Panc1 (cell line): Measurements from ENCODE around the gene FLII. TPM values are rescaled to one million over a fixed set of nuclear protein-coding genes. Genes with fewer than 3 reads are reported as not detected.

ENCODE experiments used
- ATAC-seq: fragments of 200-7000 bp; cut with Tn5 transposase; 2 replicates; pipeline ENCODE4 v1.9.1; 2020; ENCODE audit warnings: mild to moderate bottlenecking, moderate library complexity
- BruUV-seq: library from RNA; stranded (reverse); fragments of 400-500 nt; replicated peaks from 2 replicates; lab custom pipeline; 2021; lab: Mats Ljungman, UMichigan
- CTCF ChIA-PET: fragments of 300-600 bp; sonication (Branson Sonifier 250); formaldehyde crosslinking; loops from one replicate; lab custom pipeline; 2022; ENCODE audit warnings: antibody characterized with exemption; lab: Charles Lee
- POLR2A ChIA-PET: fragments of 300-600 bp; sonication (Branson Sonifier 250); formaldehyde crosslinking; loops from one replicate; lab custom pipeline; 2022; ENCODE audit warnings: antibody characterized with exemption; lab: Charles Lee
- DNase-seq: peaks from one replicate; pipeline ENCODE4 v3.0.0-alpha.2; 2010; ENCODE audit warnings: low read depth, low spot score
- H3K27ac ChIP-seq: 2 replicates; pipeline ENCODE4 v1.5.1; 2011; ENCODE audit warnings: mild to moderate bottlenecking, low read length, inconsistent platforms
- H3K27me3 ChIP-seq: fragments of 200-500 bp; sonication (Bioruptor generic); 2 replicates; pipeline ENCODE4 v1.6.0; 2014; ENCODE audit warnings: low read length, inconsistent platforms; ENCODE audit not compliant: control insufficient read depth, insufficient read depth
- H3K36me3 ChIP-seq: fragments of 200-500 bp; sonication (Bioruptor generic); 2 replicates; pipeline ENCODE4 v1.5.1; 2014; ENCODE audit warnings: inconsistent platforms, mild to moderate bottlenecking, low read length, moderate library complexity; ENCODE audit not compliant: control insufficient read depth, insufficient read depth
- H3K4me1 ChIP-seq: 2 replicates; pipeline ENCODE4 v1.5.1; 2011; ENCODE audit warnings: inconsistent platforms, mild to moderate bottlenecking, low read length, moderate library complexity; ENCODE audit not compliant: control insufficient read depth, insufficient read depth
- H3K4me3 ChIP-seq, 2 experiments: 2 replicates each; pipeline ENCODE4 v1.5.1; 2011 to 2012; ENCODE audit warnings: low read depth in 2 of 2, low read length in 2 of 2, mild to moderate bottlenecking in 2 of 2, inconsistent platforms in 1 of 2, moderate library complexity in 1 of 2
- H3K9me3 ChIP-seq: fragments of 200-500 bp; sonication (Bioruptor generic); 2 replicates; pipeline ENCODE4 v1.5.1; 2014; ENCODE audit warnings: low read depth, mild to moderate bottlenecking, inconsistent platforms, low read length, moderate library complexity; ENCODE audit not compliant: control insufficient read depth, insufficient read depth
- POLR2AphosphoS5 ChIP-seq: IDR thresholded peaks from 2 replicates; pipeline ENCODE4 v1.6.1; 2012; ENCODE audit warnings: mild to moderate bottlenecking, low read depth, low read length, moderate library complexity
- REST ChIP-seq, 2 experiments: IDR thresholded peaks; 2 replicates each; pipeline ENCODE4 v1.6.1; 2011 to 2012; ENCODE audit warnings: low read depth in 2 of 2, control low read depth in 1 of 2, low read length in 1 of 2, mild to moderate bottlenecking in 1 of 2, moderate library complexity in 1 of 2; ENCODE audit not compliant: insufficient read depth in 1 of 2
- SIN3A ChIP-seq: IDR thresholded peaks from 2 replicates; pipeline ENCODE4 v1.6.1; 2012; ENCODE audit warnings: low read depth, mild to moderate bottlenecking, low read length, moderate library complexity, borderline replicate concordance; ENCODE audit not compliant: insufficient read depth
- TCF7L2 ChIP-seq: IDR thresholded peaks from 2 replicates; pipeline ENCODE4 v1.6.1; 2011; ENCODE audit warnings: mild to moderate bottlenecking, low read depth, low read length, inconsistent platforms
- in situ Hi-C: cut with HindIII; loops from 2 replicates; pipeline ENCODE4 v1.10.0; 2016; ENCODE audit warnings: low sequenced_read_pairs, low pct_unique_long_range_greater_than_20kb
- intact Hi-C: fragments of 100-400 bp; cut with micrococcal nuclease; formaldehyde crosslinking; loops from one replicate; pipeline ENCODE4 v1.10.0; 2022; ENCODE audit not compliant: unreplicated experiment
- total RNA-seq: library from RNA; stranded (reverse); gene quantifications from one replicate; pipeline ENCODE4 v1.2.1, GENCODE V29; 2021; ENCODE audit not compliant: unreplicated experiment
- TF ChIP-seq, protein P1 (sequence below): fragments of 450-650 bp; IDR thresholded peaks from 2 replicates; pipeline ENCODE4 v1.5.1; 2017; ENCODE audit warnings: mild to moderate bottlenecking

Gene FLII
- total RNA-seq, 1 experiment from 2014 or later, result 207 TPM

- no peaks in the 10 kb centered on the region; the same call in 1 of the 2 replicates for H3K36me3 ChIP-seq
- ATAC-seq, result no peak
- TF ChIP-seq POLR2AphosphoS5 (no peak), REST (IDR thresholded peaks at IDR 0.05; ENCODE audit: insufficient read depth in 1 of 2, low read depth in 2 of 2, low read length in 1 of 2) (no peak), TCF7L2 (no peak), SIN3A (no peak)
- TF ChIP-seq, protein P1, sequence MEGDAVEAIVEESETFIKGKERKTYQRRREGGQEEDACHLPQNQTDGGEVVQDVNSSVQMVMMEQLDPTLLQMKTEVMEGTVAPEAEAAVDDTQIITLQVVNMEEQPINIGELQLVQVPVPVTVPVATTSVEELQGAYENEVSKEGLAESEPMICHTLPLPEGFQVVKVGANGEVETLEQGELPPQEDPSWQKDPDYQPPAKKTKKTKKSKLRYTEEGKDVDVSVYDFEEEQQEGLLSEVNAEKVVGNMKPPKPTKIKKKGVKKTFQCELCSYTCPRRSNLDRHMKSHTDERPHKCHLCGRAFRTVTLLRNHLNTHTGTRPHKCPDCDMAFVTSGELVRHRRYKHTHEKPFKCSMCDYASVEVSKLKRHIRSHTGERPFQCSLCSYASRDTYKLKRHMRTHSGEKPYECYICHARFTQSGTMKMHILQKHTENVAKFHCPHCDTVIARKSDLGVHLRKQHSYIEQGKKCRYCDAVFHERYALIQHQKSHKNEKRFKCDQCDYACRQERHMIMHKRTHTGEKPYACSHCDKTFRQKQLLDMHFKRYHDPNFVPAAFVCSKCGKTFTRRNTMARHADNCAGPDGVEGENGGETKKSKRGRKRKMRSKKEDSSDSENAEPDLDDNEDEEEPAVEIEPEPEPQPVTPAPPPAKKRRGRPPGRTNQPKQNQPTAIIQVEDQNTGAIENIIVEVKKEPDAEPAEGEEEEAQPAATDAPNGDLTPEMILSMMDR, result no peak
- CTCF ChIA-PET, result no interaction called here
- no peak overlapping the region for H3K27ac ChIP-seq
- no peak for DNase-seq
- no peaks in the 10 kb centered on the region for H3K9me3 ChIP-seq
- no peak overlapping the region for H3K4me3 ChIP-seq
- no TSS peak for BruUV-seq
- H3K4me1 ChIP-seq, result no peaks in the 10 kb centered on the region
- in situ Hi-C loops (no loop called here), intact Hi-C loops (no loop called here)
- H3K27me3 ChIP-seq, result no peaks in the 10 kb centered on the region
- POLR2A ChIA-PET, result no interaction called here
Observed at GRCh38 chr17:18248811-18249210, 9.7 kb downstream of the FLII start.

GRCh38 chr17:18248300-18248731 is 10.2 kb downstream of the FLII start:
- H3K27me3 ChIP-seq, result no peaks in the 10 kb centered on the region
- H3K27ac ChIP-seq, result no peak overlapping the region
- TF ChIP-seq REST (IDR thresholded peaks at IDR 0.05; ENCODE audit: insufficient read depth in 1 of 2, low read depth in 2 of 2, low read length in 1 of 2), result no peak
- TF ChIP-seq, protein P1, result peak; percentile 85
- TF ChIP-seq SIN3A, result no peak
- no peak for TF ChIP-seq TCF7L2
- TF ChIP-seq POLR2AphosphoS5, result no peak
- in situ Hi-C loops, result no loop called here
- H3K9me3 ChIP-seq, result no peaks in the 10 kb centered on the region
- CTCF ChIA-PET, result no interaction called here
- no peak overlapping the region for H3K4me3 ChIP-seq
- intact Hi-C loops, result no loop called here
- POLR2A ChIA-PET, result no interaction called here
- DNase-seq (no peak), ATAC-seq (peak; percentile 74; the same call in 1 of the 2 replicates)
- no peaks in the 10 kb centered on the region for H3K4me1 ChIP-seq
- BruUV-seq, result no TSS peak
- H3K36me3 ChIP-seq, result no peaks in the 10 kb centered on the region; the same call in 1 of the 2 replicates
